NCI-H2081 (cell line): Measurements from ENCODE around the gene NTM.
"Not testable (repeated sequence)": the region's sequence is repeated elsewhere in the genome, so short reads cannot be mapped to it uniquely, and the experiment has no call there.

Experiments
- DNase-seq, 2 experiments: peaks; one replicate each; lab custom pipeline; 2025; lab: John Stamatoyannopoulos, UW

The NTM gene

GRCh38 chr11:132047167-132047566 lies 676.8 kb downstream of the NTM start:
- no peak for DNase-seq

GRCh38 chr11:132048040-132048439 lies 677.6 kb downstream of the NTM start:
- no peak for DNase-seq

DNA sequence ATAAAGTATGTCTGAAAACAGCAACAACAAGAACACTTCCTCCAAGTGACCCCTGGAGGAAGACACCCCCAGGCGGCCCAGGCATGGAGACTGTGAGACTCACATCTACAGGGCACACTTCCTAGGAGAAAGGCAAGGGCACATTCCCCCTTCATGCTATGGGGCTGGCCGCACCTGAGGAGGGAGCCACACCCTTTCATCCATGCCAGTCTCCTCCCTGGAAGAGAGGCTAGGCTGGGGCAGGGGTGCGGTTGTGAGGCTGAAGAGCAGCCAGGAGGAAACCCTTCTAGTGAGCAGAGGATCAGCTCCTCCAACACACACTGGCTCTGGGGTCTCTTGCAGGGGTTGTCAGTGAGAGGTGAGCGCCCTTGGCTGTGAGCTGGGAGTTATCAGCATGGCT lies 678.8 kb downstream of the NTM start:
- no peak for DNase-seq

GRCh38 chr11:132050049-132050448 lies 679.6 kb downstream of the NTM start:
- DNase-seq: no peak

DNA sequence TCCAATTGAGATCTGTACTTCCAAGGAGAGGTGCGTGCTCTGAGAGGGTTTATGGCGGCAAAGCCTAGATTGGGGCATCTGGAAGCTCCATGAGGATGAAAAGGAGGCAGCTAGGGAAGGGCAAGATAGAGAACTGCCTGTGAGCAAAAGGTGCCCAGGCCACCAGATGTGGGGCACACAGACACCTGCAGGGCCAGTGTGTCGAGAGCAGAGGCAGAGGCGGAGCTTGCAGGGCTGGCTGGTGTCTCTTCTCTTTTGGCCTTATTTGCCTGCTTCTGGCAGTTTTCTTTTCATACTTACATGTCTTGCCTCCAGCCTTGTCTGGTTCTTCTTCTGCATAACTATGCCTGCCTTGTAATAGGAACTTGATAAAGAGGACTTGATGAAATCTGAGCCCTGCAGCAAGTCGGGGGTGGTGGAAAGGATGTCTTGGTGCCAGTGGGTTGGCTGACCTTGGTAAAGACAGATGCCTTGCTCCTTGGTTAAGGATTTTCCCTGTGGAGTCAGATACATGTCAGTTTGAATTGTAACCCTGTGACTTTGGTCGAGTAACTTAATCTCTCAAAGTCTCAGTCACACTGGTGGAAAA lies 680.3 kb downstream of the NTM start:
- no peak for DNase-seq

DNA sequence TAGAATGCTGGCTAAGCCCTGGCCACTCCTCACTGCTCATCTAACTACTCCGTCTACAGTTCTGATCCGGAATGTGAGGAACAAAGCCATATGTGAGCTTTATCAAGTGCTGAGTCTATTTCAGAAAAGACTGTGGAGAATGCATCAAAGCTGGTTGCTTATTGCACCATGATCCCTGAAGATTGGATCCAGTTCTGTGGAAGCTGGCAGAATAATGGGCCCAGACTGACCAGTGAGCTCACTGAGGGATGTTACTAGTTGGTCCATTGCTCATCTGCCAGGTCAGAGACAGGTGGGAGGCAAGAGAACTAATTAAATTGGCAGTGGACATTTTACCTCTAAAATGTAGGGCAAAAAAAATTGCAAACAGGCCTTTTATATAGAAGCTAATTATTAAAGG lies 681.3 kb downstream of the NTM start:
- DNase-seq: no peak

GRCh38 chr11:132052342-132052741 lies 681.9 kb downstream of the NTM start:
- no peak for DNase-seq

- DNase-seq: no peak
Observed at GRCh38 chr11:132052904-132053303, 682.5 kb downstream of the NTM start.

- DNase-seq: no peak
Observed at GRCh38 chr11:132054822-132055221, 684.4 kb downstream of the NTM start.

DNA sequence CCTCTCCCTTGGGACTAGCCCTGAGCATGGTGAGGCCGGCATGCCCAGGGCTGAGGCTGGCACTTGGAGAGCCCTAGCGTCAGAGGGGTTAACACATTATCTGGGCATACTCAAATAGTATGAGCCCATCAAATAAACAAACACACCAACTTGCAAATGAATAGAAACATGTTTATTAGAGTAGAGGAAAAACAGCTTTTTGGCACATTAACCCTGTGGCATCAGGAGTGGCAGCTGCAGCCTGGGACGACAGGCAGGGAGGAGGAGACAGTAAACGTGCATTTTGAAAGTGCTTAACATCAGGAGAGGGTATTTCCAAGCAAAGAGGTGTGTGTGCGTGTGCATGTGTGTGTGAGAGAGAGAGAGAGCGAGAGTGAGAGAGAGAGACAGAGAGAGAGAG lies 684.9 kb downstream of the NTM start:
- no peak for DNase-seq

- no peak for DNase-seq
Observed at GRCh38 chr11:132056689-132057088, 686.3 kb downstream of the NTM start.

GRCh38 chr11:132057266-132057665 lies 686.9 kb downstream of the NTM start:
- no peak for DNase-seq

DNA sequence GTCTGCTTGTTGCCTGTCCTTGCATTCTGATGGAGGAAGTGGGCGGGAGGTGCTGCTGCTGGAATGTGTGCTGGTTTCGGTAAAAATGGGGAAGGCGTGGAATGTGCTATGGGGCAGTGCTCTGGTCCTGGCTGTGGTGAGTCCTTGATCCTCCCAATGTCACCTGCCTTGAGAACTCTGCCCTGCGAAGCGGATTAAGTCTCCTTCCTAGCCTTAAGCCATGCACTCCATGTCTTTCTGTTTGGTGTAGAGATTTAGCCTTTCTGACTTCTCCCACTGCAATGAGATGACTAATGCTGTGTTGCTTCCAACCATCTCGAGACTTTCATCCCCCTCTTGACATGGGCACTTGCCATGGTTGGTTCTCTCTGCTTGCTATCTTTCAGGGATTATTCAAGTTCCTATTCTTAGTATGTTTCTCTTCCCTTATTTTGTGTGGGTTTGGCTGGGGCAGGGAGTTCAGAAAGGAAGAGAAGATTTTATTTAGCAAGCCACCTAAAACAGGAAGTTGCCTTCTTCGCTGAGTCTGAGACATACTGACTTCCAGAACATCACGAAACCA lies 687.9 kb downstream of the NTM start:
- DNase-seq: no peak

- DNase-seq: no peak
Observed at GRCh38 chr11:132060567-132060966, 690.2 kb downstream of the NTM start.

DNA sequence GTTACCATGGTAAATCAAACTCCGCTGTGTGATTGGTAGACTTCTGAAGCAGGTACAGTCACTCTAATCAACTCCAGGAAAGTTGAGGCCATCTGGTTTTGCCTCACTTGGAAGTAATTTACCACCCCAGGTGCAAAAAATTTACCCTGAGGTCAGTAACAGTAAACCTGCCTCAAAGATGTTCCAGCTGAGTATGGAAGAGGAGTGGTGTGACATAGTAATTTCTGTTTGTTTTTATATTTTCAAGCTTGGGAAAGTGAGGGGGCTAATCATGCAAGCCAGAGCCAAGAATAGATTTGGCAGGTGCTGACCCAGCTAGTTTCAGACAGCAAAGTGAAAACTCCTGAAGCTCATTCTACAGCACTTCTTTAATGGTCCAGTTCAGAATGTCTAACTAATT lies 691.6 kb downstream of the NTM start:
- peak; percentile 69 to 84 for DNase-seq

- no peak for DNase-seq
Observed at GRCh38 chr11:132062541-132062940, 692.1 kb downstream of the NTM start.

GRCh38 chr11:132064987-132065620 lies 694.7 kb downstream of the NTM start:
- no peak for DNase-seq

DNA sequence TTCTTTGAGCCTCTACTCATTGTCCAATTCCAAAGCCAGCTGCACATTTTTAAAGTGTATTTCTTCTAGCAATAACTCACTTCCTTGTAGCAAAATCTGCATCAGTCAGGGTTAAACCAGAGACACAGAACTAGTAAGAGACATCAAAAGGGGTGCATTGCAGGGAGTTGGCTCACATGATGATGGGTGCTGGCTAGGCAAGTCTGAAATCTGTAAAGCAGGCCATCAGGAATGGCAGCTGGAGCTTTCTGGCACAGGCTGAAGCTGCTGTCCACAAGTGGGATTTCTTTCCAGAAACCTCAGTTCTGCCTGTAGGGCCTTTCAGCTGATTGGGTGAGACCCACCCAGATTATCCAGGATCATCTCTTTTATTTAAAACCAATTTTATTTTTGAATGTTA lies 698.1 kb downstream of the NTM start:
- DNase-seq: no peak

- DNase-seq: not testable (repeated sequence)
Observed at GRCh38 chr11:132069593-132069992, 699.2 kb downstream of the NTM start.

- DNase-seq: not testable (repeated sequence)
Observed at GRCh38 chr11:132070907-132071306, 700.5 kb downstream of the NTM start.

DNA sequence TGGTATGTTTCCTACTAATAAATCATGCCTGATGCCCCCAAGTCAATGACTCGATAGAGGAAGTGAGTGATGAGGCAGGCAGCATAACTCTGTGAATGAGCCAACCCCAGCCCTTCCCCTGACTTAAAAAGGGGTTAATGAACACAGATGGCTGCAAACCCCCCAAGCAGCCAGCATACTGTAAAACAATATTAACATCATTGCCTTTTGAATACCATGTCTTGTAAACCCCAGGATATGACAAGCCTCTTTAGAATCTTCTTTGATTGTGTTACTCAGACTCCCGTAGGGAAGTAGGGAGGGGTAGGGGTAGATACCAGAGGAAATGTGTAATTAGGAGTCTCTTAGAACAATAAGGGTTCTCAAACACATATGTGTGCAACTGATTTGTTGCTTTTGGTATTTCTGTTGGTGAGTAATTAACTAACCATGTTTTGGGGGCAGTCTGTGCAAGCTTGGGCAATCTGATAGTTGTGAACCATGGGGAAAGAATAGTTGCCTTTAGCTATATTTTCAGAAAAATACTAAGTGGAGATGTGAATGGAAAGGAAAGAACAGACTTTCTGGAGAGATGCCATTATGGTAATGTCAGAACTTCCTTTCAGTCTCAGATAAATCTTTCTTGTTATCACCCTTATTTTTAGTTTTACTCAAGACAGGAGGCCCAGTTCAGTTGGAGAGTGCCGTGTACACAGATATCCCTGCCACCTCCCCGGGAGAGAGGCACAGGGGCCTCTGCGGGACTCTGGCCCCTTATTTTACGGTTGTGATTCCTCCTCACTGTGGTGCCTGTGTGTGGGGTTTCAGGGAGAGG lies 701.8 kb downstream of the NTM start:
- DNase-seq: peak in 1 of 2 experiments; percentile 15

GRCh38 chr11:132072858-132073211 lies 702.4 kb downstream of the NTM start:
- DNase-seq: no peak

DNA sequence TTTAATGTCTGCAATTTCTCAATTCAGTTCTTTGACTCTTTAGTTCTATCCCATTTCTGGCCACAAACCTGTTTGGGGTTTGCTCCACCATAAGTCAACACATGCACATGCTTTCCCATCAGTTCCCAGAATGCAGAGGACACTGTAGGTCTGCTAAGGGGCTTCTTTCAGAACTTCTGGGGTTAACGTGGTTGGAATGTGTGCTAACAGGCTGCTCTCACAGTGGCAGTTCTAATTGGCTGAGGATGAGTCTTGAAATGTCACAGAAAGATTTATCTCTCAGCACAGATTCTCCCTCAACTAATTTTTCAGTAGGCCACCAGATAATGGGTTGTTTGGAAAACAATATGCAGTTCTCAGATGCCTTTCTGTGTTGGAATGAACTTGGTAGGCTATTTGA lies 703.4 kb downstream of the NTM start:
- DNase-seq: no peak
